Activated CD4-positive, alpha-beta T cell treated with anti-CD3 and anti-CD28 coated beads for 24 hours (primary cell): Measurements from ENCODE around the gene ATF6B.
"Not testable (repeated sequence)": the region's sequence is repeated elsewhere in the genome, so short reads cannot be mapped to it uniquely, and the experiment has no call there.

ENCODE experiments used
- DNase-seq, 2 donors: peaks; one replicate each; pipeline ENCODE4 v3.0.0-alpha.2; 2020; ENCODE audit warnings: low read depth in 2 of 2

ATF6B gene

DNA sequence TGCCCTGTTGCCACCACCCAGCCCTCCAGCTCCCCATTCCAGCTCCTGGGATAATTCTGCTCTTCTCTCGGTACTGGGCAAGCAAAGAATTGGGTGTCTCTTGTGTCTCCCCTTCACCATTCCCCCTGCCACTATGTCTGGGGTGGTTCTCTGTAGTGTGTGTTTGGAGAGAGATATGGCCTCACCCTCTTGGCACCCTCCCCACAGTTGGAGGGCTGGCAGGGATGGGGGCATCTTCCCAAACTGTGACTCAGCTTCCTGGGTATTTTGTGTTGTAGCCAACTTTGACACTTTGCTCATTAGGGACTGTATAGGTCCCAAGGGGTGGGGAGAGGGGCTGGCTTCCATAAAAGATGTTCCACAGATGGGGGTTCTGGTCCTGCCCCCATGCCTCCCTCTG is 20.6 kb downstream of the ATF6B start:
- no peak for DNase-seq

DNA sequence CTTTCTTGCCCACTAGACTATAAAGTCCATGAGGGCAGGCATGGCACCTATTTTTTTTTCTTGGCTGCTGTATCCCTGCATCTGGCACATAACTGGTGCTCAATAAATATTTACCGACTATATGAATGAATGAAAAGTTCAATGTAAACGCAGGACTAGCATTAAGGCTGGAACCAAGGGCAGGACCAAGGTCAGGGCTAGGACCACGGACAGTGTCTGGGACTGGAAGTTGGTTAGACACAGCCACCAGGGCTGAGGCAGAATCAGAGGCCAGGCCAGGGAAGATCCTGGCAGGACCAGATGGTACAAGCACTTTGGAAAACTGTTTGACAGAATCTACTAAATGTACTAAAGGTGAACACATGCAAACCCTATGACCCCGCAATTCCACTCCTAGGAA is 22.6 kb downstream of the ATF6B start:
- DNase-seq: no peak

DNA sequence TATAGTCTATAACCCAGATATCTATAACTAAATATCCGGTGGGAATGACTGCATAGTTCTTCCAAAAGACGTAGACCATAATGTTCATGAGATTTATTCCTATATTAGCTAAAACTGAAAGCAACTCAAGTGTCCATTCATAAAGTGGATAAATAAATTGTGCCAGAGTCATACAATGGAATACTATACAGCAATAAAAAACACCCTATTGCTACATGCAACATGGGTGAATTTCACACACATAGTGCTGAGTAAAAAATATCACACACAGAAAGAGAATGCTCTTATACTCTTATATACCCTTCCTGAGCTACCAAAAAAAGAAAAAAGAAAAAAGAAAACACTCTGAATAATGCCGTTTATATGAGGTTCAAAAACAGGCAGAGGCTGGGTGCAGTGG is 25.8 kb downstream of the ATF6B start:
- DNase-seq: no peak

DNA sequence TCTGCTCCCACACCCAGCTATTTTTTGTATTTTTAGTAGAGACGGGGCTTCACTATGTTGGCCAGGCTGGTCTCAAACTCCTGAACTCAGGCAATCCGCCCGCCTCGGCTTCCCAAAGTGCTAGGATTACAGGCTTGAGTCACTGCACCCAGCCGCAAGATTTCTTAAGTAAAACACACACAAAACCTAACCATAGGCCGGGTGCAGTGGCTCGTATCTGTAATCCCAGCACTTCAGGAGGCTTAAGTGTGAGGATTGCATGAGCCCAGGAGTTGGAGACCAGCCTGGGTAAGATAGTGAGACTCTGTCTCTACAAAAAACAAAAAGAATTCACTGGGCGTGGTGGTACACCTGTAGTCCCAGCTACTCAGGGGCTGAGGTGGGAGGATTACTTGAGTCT is 27.8 kb downstream of the ATF6B start:
- not testable (repeated sequence) for DNase-seq

DNA sequence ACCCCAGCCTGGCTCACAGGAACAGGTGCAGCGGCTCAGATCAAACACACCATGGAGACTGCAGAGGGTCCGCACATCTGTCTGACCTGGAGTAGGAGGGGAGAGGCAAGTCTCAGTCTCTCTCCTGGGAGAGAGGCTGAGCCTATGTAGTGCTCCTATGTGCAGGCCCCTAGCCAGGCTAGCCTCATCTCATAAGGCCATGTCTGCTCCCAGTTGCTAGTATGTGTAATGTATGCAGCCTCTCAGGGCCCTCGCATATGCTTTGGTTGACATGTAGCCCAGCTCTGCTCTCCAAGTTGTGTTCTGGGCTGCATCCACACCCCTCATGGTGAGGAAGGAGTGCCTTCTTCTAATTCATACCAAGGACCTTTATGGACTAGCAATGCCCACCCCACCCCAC is 30.7 kb downstream of the ATF6B start:
- no peak for DNase-seq

DNA sequence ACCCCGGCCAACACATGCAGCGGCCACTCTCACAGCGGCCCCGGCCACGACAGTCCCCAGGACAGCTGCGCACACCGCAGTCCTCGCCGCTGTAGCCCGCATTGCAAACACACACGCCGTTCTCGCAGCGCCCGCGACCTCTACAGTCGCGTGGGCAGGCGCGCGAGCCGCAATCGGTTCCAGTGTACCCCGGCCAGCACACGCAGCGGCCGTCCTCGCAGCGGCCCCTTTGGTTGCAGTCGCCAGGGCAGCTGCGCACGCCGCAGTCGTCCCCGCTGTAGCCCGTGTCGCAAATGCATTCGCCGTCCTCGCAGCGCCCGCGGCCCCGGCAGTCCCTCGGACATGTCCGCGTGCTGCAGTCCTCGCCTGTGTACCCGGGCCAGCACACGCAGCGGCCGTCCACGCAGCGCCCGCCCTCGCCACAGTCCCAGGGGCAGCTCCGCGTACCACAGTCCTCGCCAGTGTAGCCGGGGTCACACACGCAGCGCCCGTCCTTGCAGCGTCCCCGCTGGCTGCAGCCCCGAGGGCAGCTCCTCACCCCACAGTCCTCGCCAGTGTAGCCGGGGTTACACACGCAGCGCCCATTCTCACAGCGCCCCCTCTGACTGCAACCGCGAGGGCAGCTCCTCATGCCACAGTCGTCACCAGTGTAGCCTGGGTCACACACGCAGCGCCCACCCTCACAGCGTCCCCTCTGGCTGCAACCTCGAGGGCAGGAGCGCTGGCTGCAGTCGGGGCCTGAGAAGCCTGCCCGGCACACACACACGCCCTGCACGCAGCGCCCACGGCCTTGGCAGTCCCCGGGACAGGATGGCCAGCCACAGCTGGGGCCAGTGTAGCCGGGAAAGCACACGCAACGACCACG is 31.4 kb downstream of the ATF6B start:
- DNase-seq: no peak

DNA sequence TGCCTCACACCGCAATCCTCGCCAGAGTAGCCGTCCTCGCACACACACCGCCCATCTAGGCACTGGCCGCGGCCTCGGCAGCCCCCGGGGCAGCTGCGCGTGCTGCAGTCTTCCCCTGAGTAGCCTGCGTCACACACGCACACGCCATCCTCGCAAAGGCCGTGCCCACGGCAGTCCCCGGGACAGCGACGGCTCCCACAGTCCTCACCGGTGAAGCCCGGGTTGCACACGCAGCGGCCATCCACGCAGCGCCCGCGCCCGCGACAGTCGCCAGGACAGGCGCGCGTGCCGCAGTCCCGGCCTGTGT is 32.0 kb downstream of the ATF6B start:
- DNase-seq: no peak

DNA sequence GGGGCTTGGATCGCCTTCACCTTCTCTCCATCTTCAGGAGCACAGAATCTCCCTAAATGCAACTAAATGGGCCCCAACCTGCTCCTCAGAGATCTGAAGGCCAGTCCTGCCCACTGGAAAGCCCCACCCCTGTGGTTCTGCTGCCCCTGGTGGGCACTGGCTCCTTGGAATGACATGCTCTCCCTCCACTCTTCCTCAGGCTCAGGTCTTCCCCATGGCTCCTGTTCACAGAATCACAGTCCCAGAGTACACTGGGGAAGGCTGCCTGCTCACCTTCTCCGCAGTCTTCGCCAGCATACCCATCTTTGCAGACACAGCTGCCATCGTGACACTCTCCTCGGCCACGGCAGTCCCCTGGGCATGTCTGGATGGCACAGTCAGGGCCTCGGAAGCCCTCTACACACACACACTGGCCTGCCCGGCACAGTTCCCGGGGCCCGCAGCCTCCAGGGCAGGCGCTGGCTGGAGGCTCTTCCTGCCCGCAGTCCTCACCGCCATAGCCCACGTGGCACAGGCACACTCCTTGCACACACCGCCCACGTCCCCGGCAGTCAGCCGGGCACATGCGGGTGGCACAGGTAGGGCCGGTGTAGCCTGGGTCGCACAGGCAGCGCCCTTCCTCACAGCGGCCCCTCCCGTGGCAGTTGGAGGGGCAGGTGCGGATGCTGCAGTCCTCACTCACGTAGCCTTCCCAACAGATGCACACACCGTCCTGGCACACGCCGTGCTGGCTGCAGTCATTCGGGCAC is 32.5 kb downstream of the ATF6B start:
- DNase-seq: no peak

DNA sequence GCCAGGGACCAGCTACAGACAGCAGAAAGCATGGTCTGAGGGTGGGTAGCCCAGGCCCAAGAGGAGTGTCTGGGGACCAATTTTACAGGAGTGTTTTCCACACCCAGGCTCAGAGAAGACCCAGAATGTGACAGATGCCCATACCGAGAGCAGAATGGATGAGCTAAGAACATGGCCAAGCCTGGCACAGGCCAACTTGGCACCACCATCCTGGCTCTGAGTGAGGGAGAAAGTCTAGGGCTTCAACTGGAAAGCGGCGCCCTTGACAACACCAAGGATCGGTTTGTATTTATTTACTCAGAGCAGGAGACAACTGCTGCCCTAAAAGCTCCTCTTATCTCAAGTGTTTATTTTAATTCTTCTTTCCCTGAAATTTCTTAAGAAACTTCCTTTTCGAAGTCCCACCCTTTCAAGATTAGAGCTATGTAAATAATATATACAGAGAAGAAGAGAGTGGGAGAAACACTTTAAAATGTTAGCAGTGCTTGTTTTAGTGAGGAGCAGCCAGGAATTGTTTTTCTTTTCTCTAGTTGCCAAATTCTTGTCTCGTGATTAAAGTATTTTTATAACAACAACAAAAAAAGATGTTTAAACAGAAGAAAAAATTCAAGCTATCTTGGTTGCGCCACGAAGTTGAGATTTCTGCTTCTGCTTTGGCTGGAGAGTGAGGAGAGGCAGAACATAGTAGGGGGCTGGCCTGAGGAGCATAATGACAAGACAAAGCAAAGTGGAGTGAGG is 35.1 kb downstream of the ATF6B start:
- DNase-seq: no peak

DNA sequence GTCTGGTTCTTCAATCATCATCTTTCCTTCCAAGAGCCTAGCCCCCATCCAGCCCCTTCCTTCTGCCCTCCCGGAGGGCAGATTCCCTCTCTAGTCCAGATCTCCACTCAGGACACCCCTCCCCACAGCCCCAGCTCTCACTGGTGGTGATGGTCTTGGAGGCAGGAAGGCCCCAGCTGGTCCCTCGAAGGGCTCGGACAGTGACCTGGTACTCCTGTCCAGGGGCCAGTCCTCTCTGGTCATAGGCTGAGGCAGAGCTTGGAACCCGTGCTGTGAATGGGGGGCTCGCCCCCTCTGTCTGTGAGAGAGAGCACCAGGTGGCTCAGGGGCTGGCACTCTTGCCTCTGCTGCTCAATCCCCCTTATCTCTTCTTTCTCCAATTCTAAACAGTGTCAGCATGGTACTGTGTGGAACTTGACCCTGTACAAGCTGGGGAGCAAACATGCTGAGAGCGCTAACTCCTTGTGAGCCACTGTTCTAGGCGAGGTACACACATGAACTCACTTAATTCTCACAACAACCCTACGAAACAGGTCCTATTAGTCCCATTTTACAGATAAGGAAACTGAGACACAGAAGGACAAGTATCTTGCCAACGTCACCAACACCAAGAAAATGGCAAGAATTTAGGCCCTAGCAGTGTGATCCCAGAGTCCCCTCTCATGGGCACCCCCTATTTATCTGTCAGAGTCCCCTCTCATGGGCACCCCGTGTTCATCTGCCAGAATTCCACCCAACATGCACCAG is 38.8 kb downstream of the ATF6B start:
- no peak for DNase-seq

DNA sequence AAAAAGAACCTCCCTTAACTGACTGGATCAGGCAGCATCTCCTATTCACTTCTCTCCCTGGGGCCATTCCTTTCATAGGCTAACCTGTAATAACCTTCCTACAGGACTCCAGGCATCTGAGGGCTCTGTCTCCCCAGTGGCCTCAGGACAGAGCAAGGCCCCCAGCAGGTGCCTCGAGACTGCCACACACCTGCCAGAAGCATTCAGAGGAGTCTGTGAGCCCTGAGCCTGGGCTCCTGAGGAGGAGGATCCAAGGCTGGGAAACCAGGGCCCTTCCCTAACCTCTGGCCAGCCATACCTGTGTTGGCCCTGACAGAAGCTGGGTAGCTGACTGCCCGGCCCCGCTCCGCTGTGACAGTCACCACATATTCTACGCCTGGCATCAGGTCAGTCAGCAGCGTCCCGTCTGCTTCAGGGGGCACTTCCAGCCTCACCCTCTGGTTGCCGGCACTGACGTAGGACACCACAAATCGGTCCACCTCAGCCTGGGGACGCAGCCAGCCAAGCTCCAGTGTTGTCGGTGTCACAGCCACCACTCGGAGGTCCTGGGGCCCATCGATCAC is 39.5 kb downstream of the ATF6B start:
- no peak for DNase-seq

DNA sequence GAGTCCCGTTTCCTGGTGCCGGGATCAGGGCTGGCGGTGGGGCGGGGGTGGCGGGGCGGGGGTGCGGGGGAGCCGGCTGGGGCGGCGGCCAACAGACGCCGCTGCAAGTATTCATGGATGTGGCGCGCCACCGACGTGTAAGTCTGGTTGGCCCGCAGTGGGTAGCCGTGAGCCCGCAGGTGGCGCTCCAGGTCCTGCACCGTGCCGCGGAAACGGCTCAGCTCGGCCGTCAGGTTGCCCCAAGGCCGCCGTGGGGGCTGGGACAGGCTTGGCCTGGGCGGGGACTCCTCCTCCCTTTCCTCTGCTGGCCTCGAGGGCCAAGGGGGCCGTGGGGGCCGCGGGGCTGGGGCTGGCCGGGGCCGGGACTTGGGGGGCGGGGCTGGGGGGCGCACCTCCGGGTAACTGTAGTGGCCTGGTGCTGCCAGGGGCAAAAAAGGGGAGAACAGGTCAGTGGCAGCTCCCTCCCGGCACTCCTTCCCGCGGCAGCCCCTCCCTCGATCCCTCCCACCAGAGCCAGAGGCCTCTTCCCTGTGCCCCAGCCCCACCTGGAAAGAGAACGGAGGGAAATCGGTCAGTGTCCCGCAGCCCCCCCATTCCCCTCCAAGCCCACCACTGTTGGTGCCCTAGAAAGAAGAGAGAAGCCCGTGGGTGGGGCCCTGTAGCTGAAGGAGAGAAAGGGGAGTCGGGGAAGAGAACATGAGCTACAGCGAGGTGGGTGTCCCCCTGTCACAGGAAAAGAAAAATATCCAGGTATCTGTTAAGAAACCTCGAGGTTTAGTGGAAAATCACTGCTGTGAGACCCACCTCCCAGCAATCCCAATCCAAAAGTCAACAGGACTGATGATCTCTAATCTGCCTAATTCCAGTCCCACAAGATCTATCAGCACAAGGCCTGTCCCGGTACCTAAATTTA is 40.2 kb downstream of the ATF6B start:
- DNase-seq: peak; percentile 37 to 69

DNA sequence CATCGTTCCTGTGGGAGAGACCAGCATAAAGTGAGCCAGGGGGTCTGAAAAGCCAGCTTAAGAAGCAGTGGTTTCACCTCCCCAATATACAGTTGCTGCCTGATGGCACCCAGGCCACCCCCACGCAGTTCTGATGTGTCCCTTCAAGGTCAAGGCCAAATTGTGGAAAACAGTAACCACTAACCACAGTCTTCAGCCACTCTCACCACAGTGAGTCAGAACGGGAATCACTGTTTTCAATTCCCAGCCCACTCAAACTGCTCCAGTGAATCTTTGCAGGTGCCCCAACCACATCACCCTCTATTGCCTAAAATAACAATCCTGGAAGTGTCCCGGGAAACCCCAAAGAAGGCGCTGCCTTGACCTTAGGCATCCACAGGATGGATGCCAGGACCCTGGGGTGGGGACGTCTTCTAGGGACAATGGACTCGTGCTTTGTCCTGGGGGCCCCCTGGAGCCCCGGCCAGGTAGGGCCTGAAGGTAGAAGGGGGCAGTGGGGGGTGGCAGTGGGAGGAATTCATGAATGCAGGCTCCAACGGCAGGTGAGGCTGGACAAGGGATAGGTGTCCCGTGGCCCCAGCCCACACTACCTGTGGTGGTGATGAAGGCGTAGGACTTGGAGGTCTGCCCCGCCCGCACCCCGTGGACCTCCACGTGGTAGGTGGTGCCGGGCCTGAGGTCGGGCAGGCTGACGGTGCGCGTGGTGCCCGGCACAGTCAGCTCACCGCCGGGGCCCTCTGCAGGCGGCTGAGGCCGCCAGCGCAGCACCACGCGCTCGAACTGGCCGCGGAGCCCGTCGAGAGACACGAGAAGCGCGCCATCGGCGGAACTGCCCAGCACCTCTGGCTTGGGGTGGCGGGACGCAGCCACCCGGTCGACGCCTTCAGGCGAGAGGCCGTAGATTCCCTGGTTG is 41.1 kb downstream of the ATF6B start:
- DNase-seq: no peak

DNA sequence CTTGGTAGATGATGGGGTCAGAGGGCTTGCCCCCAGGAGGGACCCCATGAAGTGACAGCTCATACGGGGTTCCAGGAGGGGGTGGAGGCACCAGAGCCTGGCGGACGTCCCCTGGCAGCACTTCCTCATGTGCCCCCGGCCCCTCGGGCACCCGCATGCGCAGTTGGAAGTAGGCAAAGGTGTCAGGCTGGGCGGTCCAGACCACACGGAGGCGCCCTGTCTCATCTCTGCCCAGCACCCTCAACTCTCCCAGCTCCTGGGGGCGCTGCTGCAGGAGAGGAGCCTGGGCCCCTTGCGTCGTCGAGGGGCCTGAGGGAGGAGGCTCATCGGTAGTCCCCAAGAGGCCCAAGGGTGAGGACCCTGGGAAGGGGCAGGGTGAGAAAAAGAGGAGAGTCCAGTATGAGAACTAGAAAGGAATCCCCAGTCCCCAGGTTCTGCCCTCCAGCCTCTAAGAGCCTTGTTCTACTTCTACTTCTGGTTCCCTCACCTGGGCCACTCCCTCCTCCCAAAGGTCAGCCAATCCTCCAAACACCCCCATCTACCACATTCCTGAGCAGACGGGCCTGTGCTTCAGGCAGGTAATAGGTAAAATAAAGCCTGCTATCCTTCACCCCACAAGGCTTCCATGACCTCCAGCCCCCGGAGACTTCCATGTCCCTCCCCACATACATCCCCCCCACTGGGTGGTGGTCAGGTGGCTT is 42.1 kb downstream of the ATF6B start:
- no peak for DNase-seq

DNA sequence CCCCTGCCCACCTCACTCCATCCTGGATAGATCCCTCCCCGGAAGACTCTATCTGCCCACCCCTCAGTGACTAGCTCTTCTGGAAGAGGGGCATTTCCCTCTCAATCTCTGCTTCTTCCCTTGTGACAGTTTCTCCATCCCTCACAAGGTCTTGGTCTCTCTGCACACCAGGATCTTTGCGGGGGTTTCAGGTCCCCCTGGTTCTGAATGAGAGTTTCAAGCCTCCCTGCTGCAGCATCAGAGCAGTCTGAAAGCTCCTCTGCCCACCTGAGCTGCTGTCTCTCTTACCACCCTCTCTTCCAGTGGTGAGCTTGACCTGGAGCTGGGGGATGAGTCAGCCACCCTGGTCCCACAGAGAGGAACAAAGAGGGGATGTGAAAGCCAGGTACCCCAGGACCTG is 43.3 kb downstream of the ATF6B start:
- no peak for DNase-seq

DNA sequence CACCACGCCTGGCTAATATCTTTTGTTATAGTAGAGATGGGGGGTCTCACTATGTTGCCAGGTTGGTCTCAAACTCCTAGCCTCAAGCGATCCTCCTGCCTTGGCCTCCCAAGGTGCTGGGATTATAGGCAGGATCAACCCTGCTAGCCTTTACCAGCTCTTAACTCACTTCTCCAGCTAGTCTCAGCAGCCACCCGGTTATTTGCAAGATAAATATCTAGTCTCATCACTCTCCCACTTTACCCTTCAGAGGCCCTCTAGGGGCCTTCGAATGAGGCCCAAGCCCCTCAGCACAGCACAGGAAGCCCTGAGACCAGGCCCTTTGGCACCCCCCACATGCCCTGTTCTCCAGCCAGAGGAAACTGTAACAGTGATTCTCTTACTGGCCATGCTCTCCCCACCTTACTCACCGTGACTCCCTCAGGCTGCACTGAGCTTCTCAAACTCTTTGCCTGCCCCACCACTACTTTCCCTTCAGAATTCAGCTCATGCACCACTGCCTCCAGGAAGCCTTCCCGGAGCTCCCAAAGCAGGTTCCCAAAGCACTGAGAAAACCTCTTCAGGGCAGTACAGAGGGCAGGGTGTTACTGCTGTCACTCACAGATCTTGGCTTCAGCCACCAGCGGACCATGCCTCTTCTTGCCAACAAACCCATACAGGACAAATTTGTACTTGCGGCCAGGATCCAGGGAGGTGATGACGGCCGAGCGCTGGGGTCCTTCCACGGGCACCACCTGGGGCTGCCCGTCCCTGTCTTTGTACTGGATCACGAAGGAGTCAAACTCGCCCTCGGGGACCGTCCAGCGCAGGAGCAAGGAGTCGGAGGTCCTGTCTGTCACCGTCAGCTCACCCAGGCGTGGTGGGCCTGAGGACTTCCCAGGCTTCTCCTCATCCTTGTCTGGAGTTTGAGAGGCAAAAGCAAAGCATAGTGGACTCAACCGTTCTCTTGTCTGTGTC is 44.0 kb downstream of the ATF6B start:
- no peak for DNase-seq

DNA sequence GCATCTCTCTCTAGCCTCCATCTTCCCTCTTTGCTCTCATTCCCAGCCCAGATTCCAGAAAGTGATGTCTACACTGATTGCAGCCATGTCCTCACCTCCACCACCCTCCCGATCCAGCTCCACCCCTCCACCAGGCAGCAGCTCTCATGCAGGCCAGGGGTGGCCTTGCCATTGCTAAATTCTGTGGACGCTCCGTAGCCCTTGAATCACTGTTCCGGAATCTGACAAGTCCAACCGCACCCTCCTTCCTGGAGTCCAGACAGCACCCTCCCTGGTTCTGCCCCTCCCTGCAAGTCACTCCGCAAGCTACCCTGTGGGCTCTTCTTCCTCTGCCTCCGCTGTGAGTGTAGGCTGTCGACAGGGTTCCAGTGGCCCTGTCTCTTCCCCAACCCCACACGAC is 45.1 kb downstream of the ATF6B start:
- DNase-seq: no peak

DNA sequence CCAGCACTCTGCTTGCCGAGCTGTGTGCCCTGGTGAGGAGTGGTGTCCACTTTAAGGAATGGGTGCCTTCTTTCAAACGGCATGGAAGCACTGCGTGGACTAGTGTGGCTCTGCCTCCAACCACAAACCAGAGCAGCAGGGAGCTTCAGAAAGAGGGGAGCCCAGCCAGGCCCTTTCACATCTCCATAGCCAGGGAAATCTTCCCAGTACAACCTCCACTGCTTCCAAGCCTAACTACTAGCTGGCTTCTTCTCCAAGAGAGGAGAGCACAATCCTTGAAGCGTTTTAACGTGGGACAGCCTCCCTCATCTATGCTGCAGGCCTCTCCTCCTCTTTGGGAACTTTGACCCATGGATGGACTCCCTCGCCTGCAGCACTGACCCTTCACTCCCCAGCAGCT is 45.6 kb downstream of the ATF6B start:
- no peak for DNase-seq
